GF-D8 (cell line): ENCODE data around the gene GHRHR.

Source experiments
- DNase-seq: peaks from one replicate; lab custom pipeline; 2025; lab: John Stamatoyannopoulos, UW

GHRHR gene

GRCh38 chr7:31006857-31007256 lies 43.1 kb downstream of the GHRHR start:
- DNase-seq, result no peak

GRCh38 chr7:31007634-31008033 lies 43.9 kb downstream of the GHRHR start:
- DNase-seq, result no peak

GRCh38 chr7:31014826-31015225 lies 51.1 kb downstream of the GHRHR start:
- DNase-seq, result no peak

GRCh38 chr7:31017032-31017675 lies 53.4 kb downstream of the GHRHR start:
- DNase-seq, result no peak

GRCh38 chr7:31017721-31018120 lies 54.0 kb downstream of the GHRHR start:
- no peak for DNase-seq

DNA sequence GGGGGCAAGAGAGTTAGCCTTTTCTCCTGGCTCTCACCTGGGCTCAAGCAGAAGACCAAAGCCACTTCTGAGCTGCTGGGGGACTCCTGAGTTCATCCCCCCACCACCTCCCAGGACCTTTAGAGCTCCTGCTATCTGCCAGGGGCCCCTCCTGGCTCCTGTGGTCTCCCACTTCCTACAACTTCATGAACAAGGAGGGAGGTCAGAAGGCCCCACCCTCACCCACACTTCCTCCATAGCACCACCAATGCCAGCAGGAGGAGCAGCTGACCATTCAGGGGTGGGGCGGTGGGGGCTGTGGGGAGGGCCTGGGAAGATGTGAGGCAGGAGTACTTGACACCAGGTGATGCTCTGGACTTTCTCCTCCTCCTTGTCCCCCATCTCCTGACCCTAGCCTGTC lies 55.8 kb downstream of the GHRHR start:
- no peak for DNase-seq

GRCh38 chr7:31020161-31020560 lies 56.4 kb downstream of the GHRHR start:
- DNase-seq, result no peak

DNA sequence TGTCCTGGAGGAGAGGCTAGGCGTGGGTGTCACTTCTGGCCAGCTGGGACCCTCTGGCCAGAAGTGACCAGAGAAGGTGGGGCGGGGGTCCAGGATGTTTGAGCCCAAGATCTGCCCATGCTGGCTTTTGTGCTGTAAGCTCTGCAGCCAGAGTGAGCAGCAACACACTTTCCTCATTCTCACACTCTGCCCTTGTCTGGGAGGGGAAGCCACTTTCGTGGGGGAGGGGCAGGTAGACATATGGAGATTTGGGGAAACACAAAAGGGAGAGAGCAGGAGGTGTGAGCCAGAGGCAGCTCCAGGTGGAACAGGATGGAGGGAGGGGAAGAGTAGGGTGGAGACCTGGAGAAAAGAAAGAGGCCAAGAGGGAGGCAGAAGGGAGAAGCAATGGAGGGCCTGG lies 56.9 kb downstream of the GHRHR start:
- DNase-seq, result no peak

DNA sequence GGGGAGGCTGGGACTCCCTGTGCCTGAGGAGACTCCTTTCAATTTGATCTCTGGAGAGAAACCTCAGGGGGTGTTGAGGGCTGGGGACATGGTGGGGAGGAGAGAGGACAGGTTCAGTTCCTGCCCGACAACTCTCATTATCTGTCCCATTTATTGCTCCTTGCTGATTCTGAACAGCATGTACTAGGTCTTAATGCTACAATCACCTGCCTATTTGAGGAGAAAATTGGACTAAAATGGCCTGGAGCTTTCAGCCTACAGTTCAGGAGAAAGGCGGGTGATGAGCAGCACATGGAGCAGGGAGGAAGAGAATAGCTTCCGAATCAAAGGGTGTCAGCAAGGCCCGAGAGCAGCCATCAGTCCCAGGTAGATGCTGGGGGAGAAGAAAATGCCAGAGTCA lies 58.4 kb downstream of the GHRHR start:
- DNase-seq, result no peak

DNA sequence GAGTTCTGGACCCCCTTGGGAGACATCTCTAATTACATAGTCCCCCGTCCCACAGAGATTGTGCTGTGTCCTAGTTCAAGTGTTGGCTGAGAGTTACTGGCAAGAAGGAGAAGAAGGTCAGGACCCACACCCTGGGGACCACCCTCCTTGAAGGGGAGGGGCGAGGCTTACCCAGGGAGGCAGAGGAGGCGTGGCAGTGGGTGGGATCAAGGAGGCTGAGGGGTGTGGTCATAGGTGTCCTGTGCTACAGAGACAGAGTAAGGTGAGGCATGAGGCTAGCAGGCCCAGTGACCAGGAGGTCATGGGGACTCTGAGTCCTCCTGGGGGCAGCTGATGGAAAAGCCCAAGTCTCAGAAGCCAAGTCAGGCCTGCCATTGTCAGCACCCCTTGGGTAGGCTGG lies 59.0 kb downstream of the GHRHR start:
- DNase-seq, result no peak

GRCh38 chr7:31023877-31024276 lies 60.1 kb downstream of the GHRHR start:
- DNase-seq, result no peak

- no peak for DNase-seq
These were observed 63.6 kb downstream of the GHRHR start for GRCh38 chr7:31027161-31027965.

GRCh38 chr7:31028006-31028405 lies 64.3 kb downstream of the GHRHR start:
- no peak for DNase-seq

DNA sequence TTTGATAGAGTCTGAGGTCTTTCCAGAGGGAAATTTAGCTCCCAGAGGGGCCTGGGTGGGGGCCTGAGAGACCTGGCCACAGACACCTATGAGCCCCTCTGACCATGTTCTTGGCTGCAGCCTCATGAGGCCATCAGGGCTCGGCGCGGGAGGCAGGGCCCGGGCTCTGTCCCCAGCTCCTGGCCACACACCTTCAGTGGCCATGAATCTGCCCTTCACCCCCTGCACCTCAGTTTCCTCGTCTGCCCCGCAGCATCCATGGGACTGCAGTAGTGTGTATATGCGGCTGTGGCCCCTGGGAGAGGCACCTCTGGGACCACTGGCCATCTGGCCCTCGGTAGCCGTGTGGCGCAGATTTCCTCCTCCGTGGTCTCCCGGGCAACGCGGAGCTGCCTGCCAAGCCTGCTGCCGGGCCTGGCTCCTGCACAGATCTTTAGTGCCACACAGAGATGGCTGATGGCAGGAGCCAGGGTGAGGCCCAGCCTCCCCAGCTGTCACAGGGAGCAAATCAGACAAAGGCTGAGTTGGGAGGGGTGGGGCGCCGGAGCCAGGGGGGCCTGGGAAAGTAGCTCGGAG lies 64.8 kb downstream of the GHRHR start:
- no peak for DNase-seq
